GM19043 (cell line): ENCODE results near the gene ETS1.

Experiments used
- ATAC-seq: cut with Tn5 transposase; IDR thresholded peaks from one replicate; pipeline ENCODE4 v1.9.1; 2021; ENCODE audit warnings: low read depth; ENCODE audit not compliant: unreplicated experiment

Gene ETS1

DNA sequence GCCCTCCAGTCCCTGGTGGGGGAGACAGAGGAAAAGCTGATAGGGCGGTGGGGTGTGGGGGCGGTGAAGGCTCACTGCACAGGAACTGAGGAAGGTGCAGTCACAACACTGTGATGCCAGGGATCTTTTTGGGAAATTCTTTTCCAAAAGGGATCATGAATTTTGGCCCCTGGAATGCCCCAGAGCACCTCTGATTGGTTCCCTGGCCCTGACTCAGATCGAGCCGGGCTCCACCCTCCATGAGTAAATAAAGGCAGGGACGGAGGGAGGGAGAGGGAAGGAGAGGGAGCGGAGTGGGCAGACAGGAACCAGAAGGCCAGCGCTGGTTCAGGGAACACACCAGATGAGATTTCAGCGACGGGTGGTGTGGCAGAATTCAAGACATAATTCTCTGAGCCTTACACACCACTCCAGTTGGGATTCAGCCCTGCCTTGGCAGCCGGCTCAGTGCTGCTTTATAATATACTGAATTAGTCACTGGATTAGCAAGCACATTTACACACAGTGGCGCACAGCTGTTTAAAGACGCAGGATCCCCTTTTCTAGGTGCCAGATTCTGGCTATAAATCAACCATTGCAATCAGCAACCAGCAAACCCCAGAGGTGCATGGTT is 80.3 kb downstream of the ETS1 start:
- no peak for ATAC-seq

DNA sequence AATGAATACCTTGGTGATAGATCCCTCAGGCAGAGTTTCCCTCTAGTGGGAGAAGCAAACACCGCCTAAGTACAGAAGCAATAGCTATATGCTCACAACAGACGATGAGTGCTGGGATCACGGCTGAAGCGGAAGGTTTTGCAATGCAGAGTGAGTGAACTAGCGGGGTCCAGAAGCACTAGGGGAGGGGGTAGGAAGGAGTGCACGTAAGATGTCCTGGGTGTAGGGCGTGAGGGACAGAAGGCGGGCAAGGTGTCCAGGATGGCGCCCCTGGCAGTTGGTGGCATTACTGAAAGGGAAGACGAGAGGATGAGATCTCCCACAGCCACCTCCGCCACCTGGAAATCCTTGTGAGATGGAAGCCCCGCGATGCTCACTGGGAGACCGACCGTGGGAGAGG is 81.0 kb downstream of the ETS1 start:
- ATAC-seq: no peak

DNA sequence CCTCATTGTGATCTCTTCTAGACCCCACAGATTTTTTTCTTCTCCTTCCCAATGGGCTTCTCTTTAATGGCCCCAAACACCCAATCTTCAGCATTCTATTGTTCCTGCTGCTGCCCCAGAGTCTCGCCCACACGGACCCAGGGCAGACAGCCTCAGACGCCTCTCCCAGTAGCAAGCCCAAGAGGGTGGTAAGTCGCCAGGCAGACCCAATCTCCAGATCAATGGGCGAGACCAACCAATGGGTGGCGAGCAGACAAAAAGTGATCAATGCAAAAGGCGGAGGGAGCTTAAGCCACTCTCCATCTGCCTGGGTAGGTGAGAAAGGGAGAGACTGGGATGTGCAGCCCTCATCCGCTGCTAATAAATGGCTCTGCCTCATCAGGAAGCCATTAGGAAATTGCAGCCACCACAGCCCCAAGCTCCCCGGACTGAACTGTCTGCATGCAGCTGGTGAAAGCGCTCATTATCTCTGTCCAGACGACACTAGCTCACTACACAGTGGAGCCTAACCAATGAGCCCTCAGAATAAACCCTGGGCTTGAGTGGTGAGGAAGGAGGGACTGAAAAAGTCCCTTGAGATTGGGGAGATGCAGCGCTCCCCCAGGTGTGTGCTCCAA is 81.8 kb downstream of the ETS1 start:
- ATAC-seq: no peak

DNA sequence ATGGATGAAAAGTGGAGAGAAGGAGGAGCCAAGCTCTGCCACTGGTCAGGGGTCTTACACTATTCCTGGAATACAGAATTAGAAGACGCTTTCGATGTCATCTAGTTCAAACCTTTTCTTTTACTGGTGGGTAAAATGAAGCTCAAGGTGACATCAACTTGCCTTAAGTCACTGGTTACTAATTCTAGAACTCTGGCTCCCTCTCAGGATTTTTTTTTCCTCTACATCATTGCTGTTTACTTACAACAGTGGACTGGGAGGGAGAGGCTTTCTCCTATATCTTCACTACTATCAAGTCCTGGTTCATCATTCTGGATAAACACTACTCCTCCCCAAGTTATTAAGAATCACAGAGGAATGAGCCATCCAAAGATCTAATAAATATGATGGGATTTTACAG is 82.9 kb downstream of the ETS1 start:
- ATAC-seq: no peak

DNA sequence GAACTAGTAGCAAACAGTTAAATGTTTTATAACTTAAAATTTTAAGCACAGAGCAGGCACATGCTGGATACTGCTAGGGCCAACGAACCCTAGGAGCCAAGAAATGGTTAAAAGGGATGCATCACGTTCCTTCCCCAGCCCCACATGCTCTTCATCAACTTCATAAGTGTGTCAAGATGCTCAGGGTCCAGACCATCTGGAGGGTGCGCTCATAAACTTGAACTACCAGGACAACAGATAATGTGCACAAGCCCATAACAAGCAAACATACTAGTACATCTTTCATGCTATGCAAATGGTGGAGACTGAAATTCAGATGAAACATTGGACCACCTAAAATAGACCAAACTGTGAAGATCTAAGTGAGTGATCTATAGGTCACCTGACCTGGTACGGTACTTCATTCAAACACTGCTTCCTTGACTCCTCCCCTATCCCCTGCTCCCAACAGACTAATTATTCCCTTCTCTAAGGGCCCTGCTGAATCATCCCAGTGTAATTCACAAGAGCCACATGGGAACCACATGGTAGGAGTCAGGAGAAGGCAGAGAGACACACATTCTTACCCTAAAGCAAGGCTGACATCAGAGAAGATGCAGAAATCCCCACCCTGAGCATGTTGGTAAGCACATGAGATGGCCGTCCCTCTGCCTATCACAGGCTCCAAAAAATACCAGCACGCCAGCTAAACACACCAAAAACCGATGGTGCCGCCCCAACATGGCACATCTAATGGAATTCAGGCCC is 83.9 kb downstream of the ETS1 start:
- no peak for ATAC-seq

DNA sequence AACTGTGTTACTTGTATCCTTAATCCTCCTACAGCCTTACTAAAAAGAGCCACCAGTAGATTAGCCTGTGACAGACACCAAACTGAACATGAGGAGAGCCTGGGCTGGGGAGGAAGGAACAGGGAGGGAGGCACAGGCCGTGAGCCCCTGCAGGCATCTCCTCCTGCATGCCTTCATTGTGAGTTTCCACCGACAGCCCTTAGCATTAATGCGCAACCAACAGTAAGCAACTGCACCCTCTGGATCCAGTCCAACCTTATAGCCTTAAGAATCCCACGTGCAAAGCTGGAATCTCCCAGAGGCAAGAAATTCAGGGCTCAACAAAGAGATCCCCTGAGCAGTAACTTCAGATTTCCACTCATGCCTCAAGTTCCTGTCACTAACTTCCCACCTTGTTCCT is 84.6 kb downstream of the ETS1 start:
- ATAC-seq: no peak

DNA sequence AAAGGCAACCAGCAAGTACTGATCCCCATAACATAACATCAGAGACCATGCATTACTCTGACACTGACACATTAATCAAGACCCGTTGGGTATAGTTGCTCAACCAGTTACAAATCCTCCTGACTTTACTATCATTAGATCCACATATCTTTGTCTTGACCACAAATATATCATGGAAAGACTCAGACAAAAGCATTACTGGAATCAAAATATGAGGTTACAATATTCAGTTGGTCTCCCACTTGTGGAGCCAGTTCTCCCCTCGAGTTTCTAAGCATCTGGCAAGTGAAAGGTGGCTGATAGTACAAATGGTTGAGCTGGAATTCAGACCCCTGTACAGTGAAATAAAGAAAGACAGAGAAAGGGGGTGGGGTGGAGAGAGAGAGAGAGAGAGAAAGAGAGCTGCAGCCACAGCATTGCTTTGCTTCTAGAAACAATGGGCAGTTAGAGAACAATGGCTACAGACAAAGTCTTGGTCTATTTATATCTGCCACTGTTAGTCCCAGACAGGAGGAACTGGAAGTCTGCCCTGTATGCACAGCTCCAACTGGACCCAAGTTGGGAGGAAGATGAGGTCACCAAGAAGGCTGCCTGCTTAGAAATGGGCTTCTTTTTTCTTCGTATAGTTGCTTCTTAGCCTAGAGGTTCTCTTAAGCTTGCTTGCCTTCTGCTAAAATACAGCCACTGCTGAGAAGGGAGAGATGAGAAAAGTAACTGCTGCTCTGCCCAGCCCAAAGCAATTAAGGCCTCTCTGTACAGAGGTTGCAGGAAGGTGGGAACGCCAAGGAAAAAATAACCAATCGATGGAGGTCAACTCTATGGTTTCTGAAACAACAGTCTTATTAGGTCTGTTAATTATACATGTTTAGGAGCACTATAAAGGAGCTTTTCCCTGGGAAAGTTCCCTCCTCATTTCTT is 85.5 kb downstream of the ETS1 start:
- ATAC-seq: no peak

DNA sequence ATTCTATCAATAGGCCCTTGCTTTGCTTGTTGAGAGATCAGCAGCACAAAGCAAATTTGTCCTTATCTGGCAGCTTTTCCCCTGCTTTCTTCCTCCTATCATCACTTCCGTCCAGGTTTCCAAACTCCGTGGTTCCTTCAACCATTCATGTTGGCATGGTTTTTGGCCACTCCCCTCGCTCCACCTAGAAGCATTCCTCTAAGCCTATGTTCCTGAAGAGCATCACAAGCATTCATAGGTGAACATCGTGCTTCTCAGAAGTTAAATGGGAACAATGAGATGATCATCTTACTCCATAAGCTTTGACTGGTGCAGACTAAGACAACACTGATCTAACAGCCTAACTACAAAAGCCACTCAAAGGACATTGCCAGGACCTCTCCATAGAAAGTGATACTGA is 86.3 kb downstream of the ETS1 start:
- no peak for ATAC-seq

DNA sequence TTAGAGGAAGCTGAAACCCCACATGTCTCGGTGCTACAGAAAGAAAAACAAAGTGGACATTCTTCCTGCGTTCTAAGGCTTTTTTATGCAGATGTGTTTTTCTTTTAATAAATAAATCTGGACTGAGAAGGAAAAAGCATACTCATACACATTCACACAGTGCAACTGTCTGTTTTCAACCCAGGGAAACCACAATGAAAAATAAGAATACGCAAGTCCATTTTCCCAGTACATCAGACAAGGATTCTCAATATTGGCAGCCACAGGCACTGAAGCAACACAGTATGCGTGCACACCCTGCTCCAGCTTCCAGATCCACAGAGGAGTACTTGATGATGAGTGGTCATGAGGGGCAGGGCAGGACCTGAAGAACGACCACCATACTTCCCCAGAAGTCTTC is 86.9 kb downstream of the ETS1 start:
- no peak for ATAC-seq

DNA sequence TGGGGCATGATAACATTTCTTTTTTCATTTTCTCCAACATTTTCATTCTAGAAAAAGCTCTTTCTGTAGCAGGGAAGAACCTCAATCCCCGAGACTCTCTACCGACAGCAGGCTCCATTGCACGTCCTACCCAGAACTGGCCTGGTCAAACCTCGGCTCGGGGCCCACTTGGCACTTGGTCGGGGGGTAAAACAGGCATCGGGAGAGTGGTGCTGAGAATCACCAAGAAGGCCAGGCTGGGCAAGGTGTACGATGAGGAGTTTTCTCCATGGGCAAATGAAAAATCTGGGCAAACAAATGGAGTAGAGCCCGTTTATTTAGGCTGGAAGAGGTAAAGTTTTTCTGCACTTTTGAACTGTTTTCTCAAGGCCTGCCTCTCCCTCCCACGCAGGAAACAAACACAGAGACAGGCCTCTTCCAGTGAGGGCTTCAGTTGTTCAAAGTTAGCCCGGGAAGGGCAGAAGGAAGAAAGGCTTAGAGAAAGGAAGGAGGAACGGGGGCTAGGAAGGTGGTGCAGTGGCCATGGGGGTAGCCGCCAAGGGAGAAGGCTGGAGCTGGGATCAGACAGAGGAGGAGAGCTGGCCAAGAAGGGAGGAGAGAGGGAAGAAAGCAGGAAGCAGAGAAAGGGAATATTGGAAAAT is 87.6 kb downstream of the ETS1 start:
- no peak for ATAC-seq

DNA sequence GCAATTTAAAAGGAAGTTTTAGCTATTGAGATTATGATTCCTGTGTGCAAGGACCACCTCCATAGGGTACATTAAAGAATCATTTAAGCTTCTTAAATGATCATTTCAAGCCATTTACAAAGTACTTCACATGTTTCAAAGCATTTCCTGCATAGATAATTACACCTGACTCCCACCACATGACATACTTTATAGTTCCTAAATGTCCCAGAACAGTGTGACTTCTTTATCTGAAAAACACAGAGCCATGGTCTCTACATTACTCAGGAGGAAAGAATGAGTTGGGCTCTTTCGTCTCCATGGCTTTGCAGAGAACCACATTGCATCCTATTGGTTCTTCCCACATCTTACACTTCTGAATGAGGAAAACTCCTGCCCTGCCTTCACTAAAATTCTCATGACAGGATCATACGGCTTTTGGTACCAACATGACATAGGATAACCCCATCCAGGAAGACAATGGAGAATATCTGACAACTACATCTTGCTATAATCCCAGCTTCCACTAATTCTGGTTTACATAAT is 88.6 kb downstream of the ETS1 start:
- ATAC-seq: no peak

DNA sequence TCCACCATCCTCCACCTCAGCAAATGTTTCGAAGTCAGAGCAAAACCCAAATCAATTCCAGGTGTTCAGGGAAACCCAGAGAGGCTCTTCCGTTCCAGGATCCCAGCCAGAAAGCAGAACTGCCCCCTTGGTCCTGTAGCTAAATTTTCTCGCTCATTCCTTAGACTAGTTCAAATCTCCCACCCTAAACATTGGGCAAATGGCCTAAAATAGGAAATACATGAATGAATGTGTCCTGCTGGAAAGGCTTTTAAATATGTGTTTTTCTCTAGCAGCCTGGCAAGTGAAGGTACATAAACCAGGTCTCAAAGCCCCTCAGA is 89.6 kb downstream of the ETS1 start:
- no peak for ATAC-seq

DNA sequence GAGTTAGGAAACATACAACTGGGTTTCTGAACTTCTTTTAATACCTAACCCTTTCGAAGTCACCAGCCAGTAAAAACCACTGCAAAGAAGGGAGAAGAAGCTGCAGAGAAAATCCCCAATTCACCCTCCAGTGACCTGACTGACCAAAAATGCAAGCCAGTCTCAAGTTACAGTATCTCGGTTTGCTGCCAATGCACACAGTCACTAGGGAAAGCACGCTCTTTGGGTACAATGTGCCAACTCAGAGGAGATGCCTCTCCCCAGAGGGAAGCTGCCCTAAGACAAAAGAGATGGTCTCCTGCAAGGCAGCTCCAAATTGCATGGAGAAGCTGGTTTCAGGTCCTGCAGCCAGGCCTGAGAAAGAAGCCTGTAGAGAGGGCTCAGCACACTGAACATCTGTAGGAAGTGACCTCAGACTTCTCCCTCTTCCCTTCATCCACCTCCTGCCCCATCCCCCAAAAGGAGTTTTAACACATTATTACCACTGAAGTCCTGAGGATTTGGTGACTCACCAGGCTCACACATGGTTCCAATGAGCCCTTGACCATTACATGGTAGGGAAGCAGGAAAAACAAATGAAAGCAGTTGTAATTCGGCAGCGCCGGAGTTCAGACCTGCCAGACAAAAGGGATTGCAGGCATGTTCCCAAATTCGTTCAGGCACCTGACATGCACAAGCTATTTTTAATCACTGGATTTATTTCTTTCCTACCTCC is 90.1 kb downstream of the ETS1 start:
- ATAC-seq: peak; percentile 66

DNA sequence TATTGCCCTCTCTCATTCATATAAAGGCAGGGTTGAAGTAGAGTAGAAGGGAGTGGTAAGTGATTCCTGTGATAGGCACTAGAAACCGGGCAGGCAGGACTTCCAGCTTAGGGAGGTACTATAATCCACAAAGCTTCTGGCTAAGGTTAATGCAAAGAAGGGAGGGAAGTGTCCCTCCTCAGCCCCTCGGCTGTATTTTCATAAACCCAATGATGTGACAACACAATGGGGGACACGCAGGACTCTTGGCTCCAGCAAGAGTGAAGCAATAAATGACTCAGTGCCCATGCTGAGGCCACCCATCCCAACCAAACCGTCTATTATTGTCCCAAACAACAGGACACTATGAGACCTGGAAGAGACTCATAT is 90.7 kb downstream of the ETS1 start:
- no peak for ATAC-seq

DNA sequence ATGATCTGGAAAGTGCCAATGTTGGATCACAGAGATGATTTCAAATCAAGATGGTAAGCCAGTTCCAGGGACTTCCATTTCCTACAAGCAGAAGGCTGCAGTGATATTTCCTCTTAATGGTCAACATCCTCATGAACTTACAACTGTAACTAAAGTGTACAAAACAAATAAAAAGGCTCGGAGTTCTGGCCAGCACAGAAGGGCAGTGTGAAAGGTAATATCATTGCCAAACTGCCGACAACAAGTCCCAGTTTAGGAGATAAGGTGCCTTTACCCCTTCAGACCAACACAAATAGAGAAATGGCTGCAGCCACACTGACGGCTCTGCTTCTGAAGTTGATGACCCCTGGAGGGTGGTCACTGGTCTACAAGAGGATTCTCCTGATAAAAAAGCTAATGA is 91.1 kb downstream of the ETS1 start:
- no peak for ATAC-seq

DNA sequence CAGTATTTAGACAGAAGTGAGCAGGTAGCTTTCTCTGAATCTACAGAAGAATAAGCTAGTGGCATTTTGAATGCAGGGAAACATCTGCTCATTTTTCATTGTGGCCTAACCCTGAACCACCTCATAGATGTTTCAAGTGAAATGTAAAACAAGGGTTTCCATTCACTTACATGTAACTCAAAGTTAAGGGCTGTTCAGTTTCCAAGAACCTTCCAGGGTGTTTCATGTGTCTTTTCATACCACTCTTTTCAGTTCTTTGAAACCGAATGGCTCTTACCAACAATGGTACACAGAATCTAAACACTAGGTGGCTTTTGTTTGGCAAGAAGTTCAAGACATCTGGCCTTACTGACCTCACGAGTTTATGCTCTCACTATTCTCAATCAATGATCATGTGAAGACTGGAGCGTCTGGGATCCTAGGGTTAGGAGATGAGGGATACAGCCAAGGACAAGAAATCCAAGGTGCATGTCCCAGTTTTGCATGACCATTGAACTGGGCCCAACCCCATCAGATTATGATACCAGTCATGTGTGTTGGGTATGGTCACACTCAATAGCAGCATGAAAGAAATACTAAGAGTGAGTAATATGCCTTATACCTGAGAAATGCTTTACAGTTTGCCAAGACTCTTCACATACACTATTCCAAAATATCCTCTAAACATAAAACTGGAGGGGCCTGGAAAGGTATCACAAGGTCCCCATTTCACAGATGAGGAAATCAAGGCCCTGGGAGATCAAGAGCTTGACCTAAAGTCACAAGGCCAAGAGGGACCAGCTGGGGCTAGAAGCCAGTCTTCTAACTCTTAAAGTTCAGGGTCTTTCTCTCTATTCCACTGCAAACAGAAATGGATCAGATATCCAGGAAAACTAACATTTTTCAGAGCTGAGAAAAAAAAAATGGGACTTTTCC is 92.7 kb downstream of the ETS1 start:
- ATAC-seq: no peak

DNA sequence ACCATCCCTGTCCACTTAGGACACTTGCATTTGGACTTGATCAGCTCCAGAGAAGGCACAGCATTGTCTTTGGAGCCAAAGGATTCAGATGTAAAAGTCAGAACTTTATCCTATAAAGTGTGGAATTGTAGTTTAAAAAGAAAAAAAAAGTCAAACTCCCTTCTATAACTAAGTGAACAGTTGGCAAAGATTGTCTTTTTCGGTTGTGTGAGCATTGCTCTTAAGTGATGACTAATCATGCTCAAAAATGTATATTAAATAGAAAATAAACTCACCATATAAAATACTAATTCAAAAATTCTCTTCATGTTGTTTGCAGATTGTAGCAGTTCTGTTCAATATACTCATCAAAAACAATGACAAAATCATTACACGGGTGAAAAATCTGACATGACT is 93.8 kb downstream of the ETS1 start:
- no peak for ATAC-seq

DNA sequence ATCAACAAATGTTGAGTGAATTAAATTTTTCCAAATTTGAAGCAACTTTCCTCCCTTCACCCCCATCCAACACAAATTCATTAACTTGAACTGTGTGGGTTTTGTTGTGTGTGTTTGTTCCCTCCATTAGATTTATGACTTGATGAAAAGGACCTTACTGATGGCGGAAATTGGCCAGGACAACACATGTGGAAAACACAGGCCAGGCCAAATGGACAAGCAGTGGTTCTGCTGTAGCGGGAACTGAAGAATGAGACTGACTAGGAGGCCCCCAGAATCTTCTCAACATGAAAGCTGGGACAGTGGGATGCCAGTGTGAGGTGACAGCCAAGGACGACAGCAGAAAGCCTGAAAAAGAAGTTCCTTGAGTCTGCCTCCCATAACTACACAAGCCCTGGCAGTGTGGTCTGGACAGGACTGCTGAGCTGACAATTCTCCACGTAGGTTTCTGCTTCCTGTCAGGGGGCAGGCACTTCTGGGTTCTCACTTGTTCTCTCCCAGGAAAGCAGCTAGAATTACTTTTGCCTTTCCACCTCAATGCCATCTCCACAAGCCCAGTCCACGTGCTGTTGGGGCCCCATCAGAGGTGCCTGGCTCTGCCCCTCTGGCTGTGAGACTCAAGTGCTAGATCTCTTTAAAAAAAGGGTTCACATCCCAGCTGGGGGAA is 94.3 kb downstream of the ETS1 start:
- ATAC-seq: no peak
